ENCODE measurements around the gene SOX12.
"Not testable (repeated sequence)": the region's sequence is repeated elsewhere in the genome, so short reads cannot be mapped to it uniquely, and the experiment has no call there.

The SOX12 gene

GRCh38 chr20:376750-377149, 51.4 kb downstream of the SOX12 start:
- Histone ChIP-seq H3K27me3 (no peaks in the 10 kb centered on the region), H3K36me3 (no peaks in the 10 kb centered on the region), H3K4me1 (peaks cover 26% of the 10 kb centered on the region), H3K27ac (no peak overlapping the region), H3K4me2 (no peak overlapping the region), H3K4me3 (no peak overlapping the region), H4K20me1 (no peaks in the 10 kb centered on the region), H3K9me3 (no peaks in the 10 kb centered on the region), H3K9ac (no peak overlapping the region)
- TF ChIP-seq Cebpa-rat (IDR thresholded peaks at IDR 0.05) = no peak

GRCh38 chr20:377578-377977, 52.2 kb downstream of the SOX12 start:
- not testable (repeated sequence) for H3K4me3 ChIP-seq, H3K9ac ChIP-seq, H4K20me1 ChIP-seq, H3K36me3 ChIP-seq, H3K9me3 ChIP-seq, H3K27ac ChIP-seq, H3K27me3 ChIP-seq, H3K4me2 ChIP-seq
- H3K4me1 ChIP-seq = peaks cover 24% of the 10 kb centered on the region

GRCh38 chr20:378961-379336, 53.6 kb downstream of the SOX12 start:
- H3K36me3 ChIP-seq = peaks cover 6% of the 10 kb centered on the region; the same call in 1 of the 2 replicates
- no peaks in the 10 kb centered on the region for H3K27me3 ChIP-seq
- peaks cover 20% of the 10 kb centered on the region for H4K20me1 ChIP-seq
- H3K27ac ChIP-seq = no peak overlapping the region
- no peak overlapping the region for H3K9ac ChIP-seq
- peaks cover 17% of the 10 kb centered on the region for H3K4me1 ChIP-seq
- TF ChIP-seq Cebpa-rat (IDR thresholded peaks at IDR 0.05) = no peak
- H3K9me3 ChIP-seq = no peaks in the 10 kb centered on the region
- H3K4me3 ChIP-seq = no peak overlapping the region
- no peak overlapping the region for H3K4me2 ChIP-seq
